GM20000 (cell line): Measurements from ENCODE around the gene RNF40.

Experiments
- DNase-seq: peaks from one replicate; pipeline ENCODE4 v3.0.0; 2012; ENCODE audit warnings: low spot score
- TF ChIP-seq, protein P1 (sequence below): IDR thresholded peaks from 2 replicates; pipeline ENCODE4 v1.5.1; 2012; ENCODE audit warnings: mild to moderate bottlenecking, control low read depth; ENCODE audit errors: extremely low read depth, missing control alignments

The RNF40 gene

GRCh38 chr16:30750876-30751465, 11.2 kb upstream of the RNF40 start:
- TF ChIP-seq, protein P1, sequence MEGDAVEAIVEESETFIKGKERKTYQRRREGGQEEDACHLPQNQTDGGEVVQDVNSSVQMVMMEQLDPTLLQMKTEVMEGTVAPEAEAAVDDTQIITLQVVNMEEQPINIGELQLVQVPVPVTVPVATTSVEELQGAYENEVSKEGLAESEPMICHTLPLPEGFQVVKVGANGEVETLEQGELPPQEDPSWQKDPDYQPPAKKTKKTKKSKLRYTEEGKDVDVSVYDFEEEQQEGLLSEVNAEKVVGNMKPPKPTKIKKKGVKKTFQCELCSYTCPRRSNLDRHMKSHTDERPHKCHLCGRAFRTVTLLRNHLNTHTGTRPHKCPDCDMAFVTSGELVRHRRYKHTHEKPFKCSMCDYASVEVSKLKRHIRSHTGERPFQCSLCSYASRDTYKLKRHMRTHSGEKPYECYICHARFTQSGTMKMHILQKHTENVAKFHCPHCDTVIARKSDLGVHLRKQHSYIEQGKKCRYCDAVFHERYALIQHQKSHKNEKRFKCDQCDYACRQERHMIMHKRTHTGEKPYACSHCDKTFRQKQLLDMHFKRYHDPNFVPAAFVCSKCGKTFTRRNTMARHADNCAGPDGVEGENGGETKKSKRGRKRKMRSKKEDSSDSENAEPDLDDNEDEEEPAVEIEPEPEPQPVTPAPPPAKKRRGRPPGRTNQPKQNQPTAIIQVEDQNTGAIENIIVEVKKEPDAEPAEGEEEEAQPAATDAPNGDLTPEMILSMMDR = no peak
- DNase-seq = no peak

- TF ChIP-seq, protein P1 = no peak
- no peak for DNase-seq
Observed at GRCh38 chr16:30753596-30753995, 8.5 kb upstream of the RNF40 start.

DNA sequence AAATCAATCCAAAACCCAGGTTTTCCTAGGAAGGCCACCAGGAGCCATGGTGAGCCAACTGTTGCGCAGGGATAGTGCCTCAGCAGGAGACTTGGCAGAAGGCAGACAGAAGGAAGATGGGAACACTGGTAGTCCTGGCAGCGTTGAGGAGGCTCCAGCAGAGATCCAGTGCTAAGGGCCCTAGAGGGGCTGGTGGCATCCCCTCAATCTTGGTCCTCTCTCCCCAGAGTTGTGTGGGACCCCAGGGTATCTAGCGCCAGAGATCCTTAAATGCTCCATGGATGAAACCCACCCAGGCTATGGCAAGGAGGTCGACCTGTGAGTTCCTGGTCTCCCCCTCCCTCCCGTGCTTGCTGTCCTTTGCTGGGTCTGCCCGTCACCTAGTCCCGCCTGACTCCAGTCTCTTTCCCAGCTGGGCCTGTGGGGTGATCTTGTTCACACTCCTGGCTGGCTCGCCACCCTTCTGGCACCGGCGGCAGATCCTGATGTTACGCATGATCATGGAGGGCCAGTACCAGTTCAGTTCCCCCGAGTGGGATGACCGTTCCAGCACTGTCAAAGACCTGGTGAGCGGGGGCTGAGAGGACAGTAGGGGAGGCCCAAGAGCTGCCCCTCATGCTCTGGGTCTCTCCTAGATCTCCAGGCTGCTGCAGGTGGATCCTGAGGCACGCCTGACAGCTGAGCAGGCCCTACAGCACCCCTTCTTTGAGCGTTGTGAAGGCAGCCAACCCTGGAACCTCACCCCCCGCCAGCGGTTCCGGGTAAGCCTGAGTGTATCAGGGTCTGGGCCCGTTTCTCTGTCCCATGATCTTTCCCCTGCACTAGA, 6.0 kb upstream of the RNF40 start:
- TF ChIP-seq, protein P1 = no peak
- DNase-seq = no peak

GRCh38 chr16:30756781-30757100, 5.4 kb upstream of the RNF40 start:
- no peak for DNase-seq
- TF ChIP-seq, protein P1 = no peak

DNA sequence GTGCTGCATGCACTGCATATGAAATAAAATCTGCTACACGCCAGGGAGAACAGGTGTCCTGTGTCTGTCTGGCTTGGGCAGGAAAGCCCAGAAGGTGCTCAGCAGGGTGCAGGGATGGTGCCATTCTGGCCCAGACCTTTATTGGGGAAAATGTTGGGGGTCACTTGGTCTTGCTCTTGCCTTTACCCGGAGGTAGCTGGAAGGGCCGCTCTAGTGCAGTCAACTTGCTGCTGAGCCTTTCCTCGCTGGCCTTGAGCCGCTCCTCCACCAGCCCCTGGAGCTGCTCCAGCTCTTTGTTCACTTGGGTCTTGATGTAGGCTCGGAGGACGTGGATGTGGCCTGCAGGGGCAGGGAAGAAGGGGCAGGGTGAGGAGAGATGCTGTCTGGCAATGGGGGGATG, 4.8 kb upstream of the RNF40 start:
- DNase-seq = no peak
- TF ChIP-seq, protein P1 = no peak

DNA sequence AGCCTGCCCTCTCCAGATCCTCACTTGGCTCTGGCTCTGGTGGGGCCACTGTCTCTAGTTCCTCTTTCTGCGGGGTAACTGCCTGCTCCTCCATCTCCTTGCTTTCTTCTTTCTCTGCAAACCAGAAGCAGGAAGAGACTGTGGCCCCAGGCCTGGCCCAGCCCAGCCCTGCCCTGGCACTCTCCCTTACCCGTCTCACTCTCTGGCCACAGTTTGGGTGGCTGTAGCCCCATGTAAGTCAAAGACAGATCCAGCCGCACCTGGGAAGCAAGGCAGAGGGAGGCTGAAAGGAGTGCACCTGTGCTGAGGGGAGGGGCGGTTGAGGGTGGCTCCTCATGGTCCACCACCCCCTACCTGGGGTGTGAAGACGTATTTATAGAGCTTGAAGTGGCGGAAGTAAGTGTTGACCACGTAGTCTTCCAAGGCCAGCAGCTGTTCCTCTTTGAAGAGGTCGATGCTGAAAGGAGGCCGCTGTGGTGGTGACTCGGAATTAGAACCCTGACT, 3.1 kb upstream of the RNF40 start:
- TF ChIP-seq, protein P1 = no peak
- no peak for DNase-seq

- DNase-seq = no peak
- TF ChIP-seq, protein P1 = no peak
Observed at GRCh38 chr16:30760001-30760559, 2.0 kb upstream of the RNF40 start.
